PFSK-1 (cell line): ENCODE measurements around the gene RNF215.

ENCODE experiments used
- FOXP2 ChIP-seq: optimal IDR thresholded peaks from 2 replicates; pipeline ENCODE3; 2011; ENCODE audit warnings: borderline replicate concordance, control low read depth, inconsistent platforms; ENCODE audit not compliant: insufficient read depth; ENCODE audit errors: extremely low read length, extremely low read depth
- POLR2AphosphoS5 ChIP-seq: IDR thresholded peaks from 2 replicates; pipeline ENCODE4 v1.6.1; 2012; ENCODE audit warnings: low read depth, mild to moderate bottlenecking, control low read depth, low read length, moderate library complexity
- SIN3A ChIP-seq: IDR thresholded peaks from 2 replicates; pipeline ENCODE4 v1.6.1; 2012; ENCODE audit warnings: mild to moderate bottlenecking, low read length, moderate library complexity, borderline replicate concordance; ENCODE audit not compliant: insufficient read depth
- TAF1 ChIP-seq: IDR thresholded peaks from 2 replicates; pipeline ENCODE4 v1.6.1; 2012; ENCODE audit warnings: low read length, control low read depth, borderline replicate concordance; ENCODE audit not compliant: insufficient read depth
- TF ChIP-seq, protein P1 (sequence below), 2 experiments: IDR thresholded peaks; 2 replicates each; pipeline versions ENCODE4 v1.6.1 to v1.8.0; 2011 to 2012; ENCODE audit warnings: low read depth in 2 of 2, low read length in 2 of 2, control low read depth in 1 of 2, inconsistent platforms in 1 of 2, mild to moderate bottlenecking in 1 of 2, moderate library complexity in 1 of 2; ENCODE audit not compliant: insufficient read depth in 1 of 2

DNA sequence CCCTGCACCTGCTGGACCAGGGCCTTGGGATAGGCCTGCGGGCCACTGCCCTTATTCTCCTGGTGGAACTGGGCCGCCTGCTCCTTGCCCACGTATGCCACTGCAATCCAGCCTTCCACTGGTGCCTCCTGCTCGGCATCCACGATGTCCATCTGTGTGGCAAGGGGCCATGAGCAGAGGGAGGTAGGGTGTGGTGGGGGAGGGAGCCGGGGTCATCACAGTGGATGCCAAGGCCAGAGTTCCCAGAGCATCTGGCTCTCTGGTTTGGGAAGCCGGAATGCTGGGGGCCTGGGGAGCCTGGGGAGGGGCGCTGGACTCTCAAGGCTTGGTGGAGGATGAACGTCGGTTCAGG, 627 bp downstream of the RNF215 start:
- TF ChIP-seq POLR2AphosphoS5, result no peak
- TF ChIP-seq, protein P1, sequence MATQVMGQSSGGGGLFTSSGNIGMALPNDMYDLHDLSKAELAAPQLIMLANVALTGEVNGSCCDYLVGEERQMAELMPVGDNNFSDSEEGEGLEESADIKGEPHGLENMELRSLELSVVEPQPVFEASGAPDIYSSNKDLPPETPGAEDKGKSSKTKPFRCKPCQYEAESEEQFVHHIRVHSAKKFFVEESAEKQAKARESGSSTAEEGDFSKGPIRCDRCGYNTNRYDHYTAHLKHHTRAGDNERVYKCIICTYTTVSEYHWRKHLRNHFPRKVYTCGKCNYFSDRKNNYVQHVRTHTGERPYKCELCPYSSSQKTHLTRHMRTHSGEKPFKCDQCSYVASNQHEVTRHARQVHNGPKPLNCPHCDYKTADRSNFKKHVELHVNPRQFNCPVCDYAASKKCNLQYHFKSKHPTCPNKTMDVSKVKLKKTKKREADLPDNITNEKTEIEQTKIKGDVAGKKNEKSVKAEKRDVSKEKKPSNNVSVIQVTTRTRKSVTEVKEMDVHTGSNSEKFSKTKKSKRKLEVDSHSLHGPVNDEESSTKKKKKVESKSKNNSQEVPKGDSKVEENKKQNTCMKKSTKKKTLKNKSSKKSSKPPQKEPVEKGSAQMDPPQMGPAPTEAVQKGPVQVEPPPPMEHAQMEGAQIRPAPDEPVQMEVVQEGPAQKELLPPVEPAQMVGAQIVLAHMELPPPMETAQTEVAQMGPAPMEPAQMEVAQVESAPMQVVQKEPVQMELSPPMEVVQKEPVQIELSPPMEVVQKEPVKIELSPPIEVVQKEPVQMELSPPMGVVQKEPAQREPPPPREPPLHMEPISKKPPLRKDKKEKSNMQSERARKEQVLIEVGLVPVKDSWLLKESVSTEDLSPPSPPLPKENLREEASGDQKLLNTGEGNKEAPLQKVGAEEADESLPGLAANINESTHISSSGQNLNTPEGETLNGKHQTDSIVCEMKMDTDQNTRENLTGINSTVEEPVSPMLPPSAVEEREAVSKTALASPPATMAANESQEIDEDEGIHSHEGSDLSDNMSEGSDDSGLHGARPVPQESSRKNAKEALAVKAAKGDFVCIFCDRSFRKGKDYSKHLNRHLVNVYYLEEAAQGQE (IDR thresholded peaks at IDR 0.05; ENCODE audit: insufficient read depth in 1 of 2, low read depth in 2 of 2, low read length in 2 of 2), result no peak
- TF ChIP-seq TAF1, result no peak
- no peak for TF ChIP-seq SIN3A
- no peak for TF ChIP-seq FOXP2
